Renal pelvis (tissue), 4 donors: Measurements from ENCODE around the gene CCNG1. TPM values are rescaled to one million over a fixed set of nuclear protein-coding genes. Genes with fewer than 3 reads are reported as not detected.
A peak's percentile ranks its signal among the peaks of the same experiment; 100 is the strongest.
"Not testable (repeated sequence)": the region's sequence is repeated elsewhere in the genome, so short reads cannot be mapped to it uniquely, and the experiment has no call there.

Experiments
- DNase-seq: peaks from one replicate; pipeline ENCODE4 v3.0.0-alpha.2; 2013
- polyA plus RNA-seq, 3 donors: library from polyadenylated mRNA; unstranded; fragments of 120-200 nt; gene quantifications; one replicate each; pipeline ENCODE4 v1.2.1, GENCODE V29; 2013; ENCODE audit not compliant: insufficient read length in 3 of 3

CCNG1 gene
- polyA plus RNA-seq, 3 donors: 183 to 206 (median 185) TPM

- no peak for DNase-seq
These were observed 4.9 kb upstream of the CCNG1 start for GRCh38 chr5:163432544-163432943.

- DNase-seq: no peak
These were observed 4.1 kb upstream of the CCNG1 start for GRCh38 chr5:163433271-163433670.

DNA sequence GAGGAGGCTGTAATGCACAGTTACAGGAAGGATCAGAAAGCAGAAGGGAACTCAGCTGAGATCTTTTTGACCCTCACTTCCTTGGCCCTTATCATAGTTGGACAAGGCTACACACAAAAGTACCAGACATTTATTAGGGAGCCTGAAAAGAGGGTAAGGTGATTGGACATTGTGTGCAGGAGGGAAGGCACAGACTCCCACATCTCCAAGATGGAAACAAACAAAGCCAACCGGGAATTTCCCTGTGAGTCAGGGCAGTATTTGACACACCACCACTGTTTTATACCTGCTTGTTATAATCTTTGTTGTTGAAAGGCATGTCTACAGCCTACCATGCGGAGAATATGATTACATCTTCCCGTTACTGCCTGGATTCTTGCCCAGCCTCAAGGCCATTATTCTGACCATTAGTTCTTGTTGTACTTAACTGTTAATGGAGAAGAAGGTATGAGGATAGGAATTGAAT, 3.0 kb upstream of the CCNG1 start:
- no peak for DNase-seq

GRCh38 chr5:163436515-163436914, 880 bp upstream of the CCNG1 start:
- no peak for DNase-seq

- DNase-seq: no peak
These were observed 435 bp upstream of the CCNG1 start for GRCh38 chr5:163437011-163437308.

- no peak for DNase-seq
These were observed 1.7 kb downstream of the CCNG1 start for GRCh38 chr5:163439092-163439425.

GRCh38 chr5:163440954-163441353, 3.6 kb downstream of the CCNG1 start:
- no peak for DNase-seq

DNA sequence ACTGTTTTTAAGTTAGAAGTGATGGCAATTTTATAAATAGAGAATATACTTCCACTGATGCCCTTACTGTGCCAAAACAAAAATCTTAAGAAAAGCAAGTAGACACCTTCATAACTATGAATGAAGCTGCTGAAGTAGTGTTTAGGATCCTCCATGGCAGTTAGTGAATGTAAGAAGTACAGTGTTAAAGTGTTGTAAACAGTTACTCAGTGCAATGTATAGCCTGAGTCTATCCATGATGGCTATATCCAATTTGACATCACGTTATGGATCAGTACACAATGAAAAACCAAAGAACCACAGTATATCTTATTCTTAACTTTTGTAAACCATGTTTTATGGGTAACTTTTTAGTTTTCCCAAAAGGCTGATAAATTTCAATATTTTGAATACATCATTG, 7.1 kb downstream of the CCNG1 start:
- no peak for DNase-seq

DNA sequence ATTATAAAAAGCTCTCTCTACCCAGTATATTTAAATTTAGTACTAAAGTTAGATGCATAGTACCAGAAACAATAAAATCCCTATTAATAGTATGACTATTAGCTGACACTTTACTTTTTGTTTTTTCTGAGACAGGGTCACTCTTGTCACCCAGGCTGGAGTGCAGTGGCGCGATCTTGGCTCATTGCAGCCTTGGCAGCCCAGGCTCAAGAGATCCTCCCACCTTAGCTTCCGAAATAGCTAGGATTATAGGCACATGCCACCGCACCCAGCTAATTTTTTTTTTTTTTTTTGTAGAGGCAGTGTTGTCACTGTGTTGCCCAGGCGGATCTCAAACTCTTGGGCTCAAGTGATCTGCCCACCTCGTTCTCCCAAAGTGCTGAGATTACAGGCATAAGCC, 8.0 kb downstream of the CCNG1 start:
- no peak for DNase-seq

DNA sequence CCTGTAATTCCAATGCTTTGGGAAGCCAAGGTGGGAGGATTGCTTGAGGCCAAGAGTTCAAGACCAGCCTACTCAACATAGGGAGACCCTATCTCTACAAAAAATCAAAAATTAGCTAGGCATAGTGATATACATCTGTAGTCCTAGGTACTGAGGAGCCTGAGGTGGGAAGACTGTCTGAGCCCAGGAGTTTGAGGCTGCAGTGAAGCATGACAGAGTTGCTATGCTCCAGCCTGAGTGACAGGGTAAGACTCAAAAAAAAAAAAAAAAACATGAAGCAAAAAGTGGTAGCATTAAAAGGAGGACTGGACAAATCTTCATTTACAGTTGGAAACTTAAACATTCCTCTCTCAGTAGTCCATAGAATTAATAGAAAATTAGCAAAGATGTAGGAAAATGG, 9.8 kb downstream of the CCNG1 start:
- DNase-seq: no peak

GRCh38 chr5:163447875-163448274, 10.5 kb downstream of the CCNG1 start:
- DNase-seq: no peak

GRCh38 chr5:163448491-163448890, 11.1 kb downstream of the CCNG1 start:
- no peak for DNase-seq

DNA sequence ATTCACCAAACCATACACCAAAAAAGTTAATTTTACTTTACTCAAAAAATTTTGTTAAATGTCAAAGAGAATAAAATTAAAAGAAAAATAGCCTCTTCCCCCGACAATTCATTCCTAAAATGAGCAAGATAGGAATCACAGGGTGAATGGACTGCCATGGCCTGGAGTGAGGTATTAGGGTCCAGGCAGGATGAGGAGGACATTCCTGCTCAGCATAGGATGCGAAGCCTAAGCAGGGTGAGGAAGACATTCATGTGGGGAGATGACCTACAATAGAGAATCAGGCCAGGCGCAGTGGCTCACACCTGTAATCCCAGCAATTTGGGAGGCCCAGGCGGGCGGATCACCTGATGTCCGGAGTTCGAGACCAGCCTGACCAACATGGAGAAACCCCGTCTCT, 14.1 kb downstream of the CCNG1 start:
- no peak for DNase-seq

GRCh38 chr5:163453705-163454104, 16.3 kb downstream of the CCNG1 start:
- no peak for DNase-seq

DNA sequence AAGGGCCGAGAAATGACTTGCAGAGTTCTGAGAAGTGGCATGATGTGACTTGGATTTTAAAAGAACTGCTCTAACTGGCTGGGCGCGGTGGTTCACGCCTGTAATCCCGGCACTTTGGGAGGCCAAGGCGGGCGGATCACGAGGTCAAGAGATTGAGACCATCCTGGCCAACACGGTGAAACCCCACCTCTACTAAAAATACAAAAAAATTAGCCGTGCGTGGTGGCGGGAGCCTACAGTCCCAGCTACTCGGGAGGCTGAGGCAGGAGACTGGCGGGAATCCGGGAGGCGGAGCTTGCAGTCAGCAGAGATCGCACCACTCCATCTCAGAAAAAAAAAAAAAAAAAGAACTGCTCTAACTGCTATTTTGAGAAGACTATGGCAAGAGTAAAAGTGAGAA, 18.0 kb downstream of the CCNG1 start:
- DNase-seq: not testable (repeated sequence)

- no peak for DNase-seq
These were observed 18.7 kb downstream of the CCNG1 start for GRCh38 chr5:163456029-163456589.

DNA sequence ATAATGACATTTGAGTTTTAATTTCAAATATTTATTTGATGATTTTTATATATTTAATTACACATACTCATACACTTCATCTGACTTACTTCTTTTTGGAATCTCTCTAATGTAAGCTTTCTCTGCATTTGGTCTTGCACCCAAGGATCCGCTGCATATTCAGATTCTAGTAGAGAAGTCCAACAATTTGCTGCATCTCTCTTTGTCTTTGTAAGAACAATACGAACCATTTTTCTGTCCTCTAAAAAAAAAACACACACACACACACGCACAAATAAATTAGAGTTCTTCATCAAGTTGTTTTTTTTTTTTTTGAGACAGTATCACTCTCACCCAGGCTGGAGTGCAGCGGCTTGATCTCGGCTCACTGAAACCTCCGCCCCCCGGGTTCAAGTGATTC, 19.4 kb downstream of the CCNG1 start:
- no peak for DNase-seq

GRCh38 chr5:163458778-163459385, 21.5 kb downstream of the CCNG1 start:
- DNase-seq: no peak

- DNase-seq: no peak
These were observed 22.0 kb downstream of the CCNG1 start for GRCh38 chr5:163459462-163459818.

- peak; percentile 98 for DNase-seq
These were observed 22.6 kb downstream of the CCNG1 start, which contains the start of gene NUDCD2 for GRCh38 chr5:163459819-163460561. NUDCD2 (minus strand) TSS chr5:163460102; CDS start chr5:163460050, 52 bp downstream.

DNA sequence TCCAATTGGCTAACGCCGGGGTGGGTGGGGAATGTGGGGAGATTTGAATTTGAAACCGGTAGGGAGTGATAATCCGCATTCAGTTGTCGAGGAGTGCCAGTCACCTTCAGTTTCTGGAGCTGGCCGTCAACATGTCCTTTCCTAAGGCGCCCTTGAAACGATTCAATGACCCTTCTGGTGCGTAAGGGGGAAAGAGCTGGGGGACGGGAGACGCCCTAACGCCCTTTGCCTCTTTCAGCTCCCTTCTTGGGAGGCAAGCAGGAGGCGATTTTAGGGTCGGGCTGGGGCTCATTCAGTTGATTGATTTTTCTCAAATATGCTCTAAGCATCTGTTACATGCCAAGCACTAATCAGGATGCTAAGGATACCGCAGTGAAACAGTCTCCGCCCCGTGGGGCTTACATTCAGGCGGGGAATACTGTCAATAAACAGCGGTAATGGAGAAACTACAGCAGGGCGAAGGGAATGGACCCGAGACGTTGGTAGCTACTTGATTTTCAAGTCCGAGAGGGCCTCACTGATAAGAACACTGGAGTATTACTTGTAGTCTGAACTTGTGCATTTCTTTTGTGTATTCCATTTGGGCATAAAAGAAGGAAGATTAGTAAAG, 23.3 kb downstream of the CCNG1 start, which contains the start of gene HMMR:
Gene HMMR, plus strand, starts transcription at position 71 of the 610 bp plus-strand sequence. Its CDS starts 61 bp downstream, at position 132.
- DNase-seq: no peak

DNA sequence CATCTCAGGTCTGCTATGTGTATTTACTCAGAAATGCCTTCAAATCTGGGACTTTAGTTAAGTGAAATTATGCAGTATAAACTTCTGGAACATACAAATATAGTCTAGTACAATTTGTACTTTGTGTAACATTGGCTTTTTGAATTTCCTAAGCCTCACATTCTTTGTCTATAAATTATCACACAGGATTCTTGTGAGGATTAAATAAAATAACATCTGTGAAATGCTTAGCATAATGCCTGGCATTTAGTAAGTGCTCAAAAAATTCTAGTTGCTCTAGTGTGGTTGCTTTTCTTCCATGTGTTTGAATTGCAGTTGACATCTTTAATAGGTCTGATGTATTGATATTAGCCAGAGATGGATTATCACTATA, 25.7 kb downstream of the CCNG1 start:
- DNase-seq: no peak

DNA sequence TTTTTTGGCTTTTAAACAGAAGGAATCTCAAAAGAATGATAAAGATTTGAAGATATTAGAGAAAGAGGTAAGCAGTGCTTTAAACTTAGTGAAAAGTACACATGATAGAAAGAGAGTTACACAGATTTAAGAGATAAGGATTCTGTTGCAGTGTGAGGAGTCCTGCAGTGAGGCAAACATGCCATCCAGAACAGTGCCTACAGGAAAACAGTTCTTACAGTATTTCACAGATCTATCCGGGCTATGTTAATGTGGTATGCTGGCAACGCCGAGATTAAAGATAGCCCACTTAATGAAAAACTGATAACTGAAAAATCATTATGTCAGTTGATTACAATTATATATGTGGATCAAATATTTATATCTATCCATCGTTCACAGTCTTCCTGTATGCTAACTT, 30.3 kb downstream of the CCNG1 start:
- no peak for DNase-seq
